Natural killer cell (primary cell): Measurements from ENCODE around the gene KRTAP10-9. TPM values are rescaled to one million over a fixed set of nuclear protein-coding genes. Genes with fewer than 3 reads are reported as not detected.

Source experiments
- ATAC-seq, 3 donors: fragments of 150-1000 bp in 2 of 3; fragments of 200-7000 bp in 1 of 3; cut with Tn5 transposase; 1 replicate in 1 of 3; 2 replicates in 2 of 3; pipeline ENCODE4 v1.10.0; 2021; ENCODE audit warnings: mild to moderate bottlenecking in 2 of 3, moderate library complexity in 2 of 3
- DNase-seq, 2 donors: peaks; one replicate each; pipeline versions ENCODE4 v3.0.0 to v3.0.0-alpha.2; 2013 to 2021; ENCODE audit warnings: mixed read lengths in 1 of 2
- H3K27ac ChIP-seq: one replicate; pipeline ENCODE4 v1.5.1; 2013; ENCODE audit warnings: mild to moderate bottlenecking, low read length
- H3K27me3 ChIP-seq: one replicate; pipeline ENCODE4 v1.6.1; 2013; ENCODE audit warnings: low read length; ENCODE audit not compliant: control insufficient read depth, insufficient read depth
- H3K36me3 ChIP-seq: one replicate; pipeline ENCODE4 v1.6.1; 2013; ENCODE audit warnings: low read length; ENCODE audit not compliant: control insufficient read depth, insufficient read depth
- H3K4me1 ChIP-seq: one replicate; pipeline ENCODE4 v1.6.1; 2013; ENCODE audit warnings: low read length; ENCODE audit not compliant: control insufficient read depth, insufficient read depth
- H3K4me3 ChIP-seq: one replicate; pipeline ENCODE4 v1.5.1; 2013; ENCODE audit warnings: low read length
- H3K9me3 ChIP-seq: one replicate; pipeline ENCODE4 v1.6.1; 2013; ENCODE audit warnings: low read length; ENCODE audit not compliant: control insufficient read depth, insufficient read depth
- H3K27ac Mint-ChIP-seq, 2 donors: one replicate each; pipeline ENCODE4 v1.8.0; 2022; ENCODE audit warnings: mild to moderate bottlenecking in 2 of 2, mixed read lengths in 2 of 2, moderate library complexity in 1 of 2
- H3K27me3 Mint-ChIP-seq, 2 donors: one replicate each; pipeline ENCODE4 v1.8.0; 2022; ENCODE audit warnings: low read depth in 2 of 2, mixed read lengths in 2 of 2
- H3K36me3 Mint-ChIP-seq: one replicate; pipeline ENCODE4 v1.8.0; 2022; ENCODE audit warnings: mixed read lengths
- H3K4me1 Mint-ChIP-seq, 2 donors: one replicate each; pipeline ENCODE4 v1.8.0; 2022; ENCODE audit warnings: mixed read lengths in 2 of 2
- H3K4me3 Mint-ChIP-seq: one replicate; pipeline ENCODE4 v1.8.0; 2022; ENCODE audit warnings: mild to moderate bottlenecking, moderate library complexity, mixed read lengths
- H3K9me3 Mint-ChIP-seq, 2 donors: one replicate each; pipeline ENCODE4 v1.8.0; 2022; ENCODE audit warnings: mixed read lengths in 2 of 2
- CTCF ChIP-seq: fragments of 200-600 bp; IDR thresholded peaks from one replicate; pipeline ENCODE4 v1.8.0; 2022; ENCODE audit warnings: antibody characterized with exemption
- WGBS: methylation state at CpG from one replicate; pipeline ENCODE4 v1.1.7; 2013; ENCODE audit warnings: missing lambda C conversion rate; ENCODE audit not compliant: insufficient coverage; 5-methylcytosine and 5-hydroxymethylcytosine counted together
- intact Hi-C: fragments of 100-400 bp; cut with micrococcal nuclease; formaldehyde crosslinking; loops from one replicate; pipeline ENCODE4 v1.14.2; 2022
- total RNA-seq, 4 donors: library from RNA; stranded (reverse); fragments of 120-200 nt in 1 of 4; gene quantifications; one replicate each; pipeline versions ENCODE4 v1.2.3 to v1.2.4, GENCODE V29; 2013 to 2022

Gene KRTAP10-9
- total RNA-seq, 3 donors from 2014 or later (not counting 1 experiment from before 2014, with no cell fraction given) = not detected

DNA sequence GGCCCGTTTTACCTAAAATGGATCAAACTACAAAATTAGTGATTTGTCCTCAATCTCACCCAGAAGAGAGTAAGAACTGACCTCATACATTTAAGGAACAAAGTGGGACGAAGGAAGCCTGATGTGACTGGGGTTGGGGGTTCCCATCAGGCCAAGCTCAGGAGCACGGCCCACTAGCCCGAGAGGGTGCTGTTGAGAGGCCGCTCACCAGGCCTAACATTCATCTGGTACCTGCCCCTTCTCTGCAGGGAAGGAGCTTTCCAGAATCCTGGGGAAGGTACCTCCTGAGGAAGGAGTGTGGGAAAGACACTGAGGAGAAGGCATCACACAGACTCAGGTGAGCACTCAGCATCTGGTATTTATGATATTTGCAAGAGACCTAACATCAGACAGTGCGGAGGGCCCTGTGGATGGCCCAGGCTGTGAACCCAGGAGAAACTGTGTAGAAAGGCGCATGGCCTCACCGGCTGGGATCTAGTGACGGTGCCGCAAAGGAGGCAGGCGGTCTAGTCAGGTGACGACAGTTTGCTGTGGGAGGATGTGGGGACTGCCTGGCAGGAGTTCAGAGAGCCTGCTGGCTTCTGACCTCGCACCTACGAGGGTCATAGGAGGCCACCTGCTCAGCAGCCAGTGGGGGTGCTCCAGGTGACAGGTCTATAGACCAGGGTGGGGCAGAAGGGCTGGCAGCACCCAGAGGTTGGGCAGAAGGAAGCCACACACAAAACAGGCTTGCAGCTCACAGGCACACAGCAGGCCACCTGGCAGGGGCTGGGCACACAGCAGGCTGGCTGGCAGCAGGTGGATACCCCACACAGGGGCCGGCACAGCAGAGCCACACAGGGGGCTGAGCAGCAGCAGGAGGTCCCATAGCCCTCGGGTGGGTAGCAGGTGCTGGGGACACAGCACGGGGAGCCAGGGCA is 27.0 kb downstream of the KRTAP10-9 start:
- Histone ChIP-seq H3K27me3 (no peaks in the 10 kb centered on the region), H3K36me3 (no peaks in the 10 kb centered on the region), H3K27ac (peak overlapping the region; percentile 39), H3K9me3 (peaks cover 13% of the 10 kb centered on the region), H3K4me1 (peaks cover 51% of the 10 kb centered on the region), H3K4me3 (no peak overlapping the region)
- H3K9me3 Mint-ChIP-seq = peaks cover 2 to 10% of the 10 kb centered on the region in 2 donors
- 81% methylated on average over 16 of the region's 17 CpGs for WGBS
- intact Hi-C loops = no loop called here
- ATAC-seq (peak in 2 of 3 donors; percentile 14 to 28), DNase-seq (peak in 1 of 2 donors; percentile 88)
- no peak for TF ChIP-seq CTCF
- H3K4me3 Mint-ChIP-seq = no peak overlapping the region
- H3K4me1 Mint-ChIP-seq = peaks cover 43 to 45% of the 10 kb centered on the region in 2 donors
- no peaks in the 10 kb centered on the region for H3K27me3 Mint-ChIP-seq
- peaks cover 18% of the 10 kb centered on the region for H3K36me3 Mint-ChIP-seq
- peak overlapping the region; percentile 57 to 70 for H3K27ac Mint-ChIP-seq

- H3K9me3 Mint-ChIP-seq = peaks cover 2 to 10% of the 10 kb centered on the region in 2 donors
- H3K27ac Mint-ChIP-seq = peak within 1 kb of the TSS; percentile 57 to 70
- peaks cover 51 to 52% of the 10 kb centered on the region in 2 donors for H3K4me1 Mint-ChIP-seq
- Histone ChIP-seq H3K36me3 (no peaks in the 10 kb centered on the region), H3K27me3 (no peaks in the 10 kb centered on the region), H3K4me1 (peaks cover 56% of the 10 kb centered on the region), H3K9me3 (peaks cover 13% of the 10 kb centered on the region), H3K4me3 (no peak within 1 kb of the TSS), H3K27ac (peak within 1 kb of the TSS; percentile 39)
- ATAC-seq (no peak), DNase-seq (peak in 1 of 2 donors; percentile 51)
- 55% methylated on average over 9 of the region's 9 CpGs for WGBS
- TF ChIP-seq CTCF = no peak
- H3K4me3 Mint-ChIP-seq = no peak within 1 kb of the TSS
- peaks cover 18% of the 10 kb centered on the region for H3K36me3 Mint-ChIP-seq
- H3K27me3 Mint-ChIP-seq = no peaks in the 10 kb centered on the region
- intact Hi-C loops = no loop called here
These were observed 27.8 kb downstream of the KRTAP10-9 start, which contains the start of gene KRTAP12-4 for GRCh38 chr21:44654576-44655175. TSS of gene KRTAP12-4 (minus strand) at chr21:44654659. CDS start at chr21:44654614, 45 bp downstream.

DNA sequence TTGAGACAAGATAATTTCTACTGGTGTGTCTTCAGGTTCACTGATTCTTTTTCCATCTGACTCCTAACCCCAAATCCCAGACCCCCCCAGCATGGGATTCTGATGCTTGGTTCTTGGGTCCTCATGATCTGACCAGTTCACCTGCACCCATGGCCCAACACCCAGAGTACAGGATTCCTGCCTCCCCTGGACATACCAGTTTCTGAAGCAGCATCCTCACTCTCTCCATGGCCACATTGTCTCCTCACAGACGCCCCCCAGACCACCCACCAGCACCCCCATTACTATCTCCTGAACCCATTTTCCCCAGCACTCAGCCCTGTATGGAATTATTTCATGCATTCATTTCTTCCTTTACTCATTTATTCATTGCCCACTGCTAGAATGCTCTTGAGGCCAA is 30.0 kb downstream of the KRTAP10-9 start:
- 63% methylated on average over 1 of the region's 1 CpG for WGBS
- peak overlapping the region; percentile 74 for H3K4me3 Mint-ChIP-seq
- intact Hi-C loops = loop anchor here (2.0 kb wide), 1 partner anchor 38 kb away; no protein-coding TSS in a partner anchor
- Histone ChIP-seq H3K9me3 (peaks cover 13% of the 10 kb centered on the region), H3K27me3 (no peaks in the 10 kb centered on the region), H3K4me1 (peaks cover 57% of the 10 kb centered on the region), H3K27ac (peak overlapping the region; percentile 81), H3K36me3 (no peaks in the 10 kb centered on the region), H3K4me3 (no peak overlapping the region)
- H3K27ac Mint-ChIP-seq = peak overlapping the region; percentile 89 to 94
- peaks cover 5 to 7% of the 10 kb centered on the region in 2 donors for H3K27me3 Mint-ChIP-seq
- ATAC-seq (no peak), DNase-seq (no peak)
- TF ChIP-seq CTCF = no peak
- peaks cover 55 to 56% of the 10 kb centered on the region in 2 donors for H3K4me1 Mint-ChIP-seq
- H3K9me3 Mint-ChIP-seq = peaks cover 2 to 10% of the 10 kb centered on the region in 2 donors
- peaks cover 18% of the 10 kb centered on the region for H3K36me3 Mint-ChIP-seq
